Spinal cord (tissue), 10 donors: ENCODE measurements around the gene ITFG1. TPM values are rescaled to one million over a fixed set of nuclear protein-coding genes. Genes with fewer than 3 reads are reported as not detected.
A peak's percentile ranks its signal among the peaks of the same experiment; 100 is the strongest.
"Not testable (repeated sequence)": the region's sequence is repeated elsewhere in the genome, so short reads cannot be mapped to it uniquely, and the experiment has no call there.

ENCODE experiments used
- DNase-seq, 6 donors: peaks; one replicate each; pipeline versions ENCODE4 v3.0.0 to v3.0.0-alpha.2; 2013 to 2015; ENCODE audit warnings: low spot score in 6 of 6, low read depth in 4 of 6
- H3K27ac ChIP-seq: one replicate; pipeline ENCODE4 v1.5.1; 2013; ENCODE audit warnings: low read depth, low read length, control low read depth
- H3K27me3 ChIP-seq: one replicate; pipeline ENCODE4 v1.6.1; 2013; ENCODE audit warnings: low read length; ENCODE audit not compliant: control insufficient read depth, insufficient read depth
- H3K36me3 ChIP-seq: one replicate; pipeline ENCODE4 v1.6.1; 2013; ENCODE audit warnings: low read length; ENCODE audit not compliant: control insufficient read depth, insufficient read depth
- H3K4me1 ChIP-seq: one replicate; pipeline ENCODE4 v1.6.1; 2013; ENCODE audit warnings: low read length; ENCODE audit not compliant: control insufficient read depth, insufficient read depth
- H3K4me3 ChIP-seq: one replicate; pipeline ENCODE4 v1.5.1; 2013; ENCODE audit warnings: low read depth, low read length, control low read depth
- H3K9me3 ChIP-seq: one replicate; pipeline ENCODE4 v1.6.1; 2013; ENCODE audit warnings: low read length; ENCODE audit not compliant: control insufficient read depth, insufficient read depth
- WGBS: methylation state at CpG from one replicate; pipeline ENCODE4 v1.1.5; 2013; ENCODE audit warnings: missing lambda C conversion rate; ENCODE audit not compliant: insufficient coverage; 5-methylcytosine and 5-hydroxymethylcytosine counted together
- polyA plus RNA-seq, 2 donors: library from polyadenylated mRNA; unstranded; fragments of 120-200 nt; gene quantifications; one replicate each; pipeline ENCODE4 v1.2.1, GENCODE V29; 2013; ENCODE audit not compliant: insufficient read length in 2 of 2
- total RNA-seq, 2 donors: library from RNA; depleted of rRNA in 1 of 2; stranded (reverse); fragments of 120-200 nt in 1 of 2; fragments of >200 nt in 1 of 2; gene quantifications; one replicate each; pipeline versions ENCODE4 v1.2.3 to v1.2.4, GENCODE V29; 2013 to 2014
- donor health status: healthy.

The ITFG1 gene
- total and polyA plus RNA-seq, 4 donors, result 96.6 to 180 (median 127) TPM

DNA sequence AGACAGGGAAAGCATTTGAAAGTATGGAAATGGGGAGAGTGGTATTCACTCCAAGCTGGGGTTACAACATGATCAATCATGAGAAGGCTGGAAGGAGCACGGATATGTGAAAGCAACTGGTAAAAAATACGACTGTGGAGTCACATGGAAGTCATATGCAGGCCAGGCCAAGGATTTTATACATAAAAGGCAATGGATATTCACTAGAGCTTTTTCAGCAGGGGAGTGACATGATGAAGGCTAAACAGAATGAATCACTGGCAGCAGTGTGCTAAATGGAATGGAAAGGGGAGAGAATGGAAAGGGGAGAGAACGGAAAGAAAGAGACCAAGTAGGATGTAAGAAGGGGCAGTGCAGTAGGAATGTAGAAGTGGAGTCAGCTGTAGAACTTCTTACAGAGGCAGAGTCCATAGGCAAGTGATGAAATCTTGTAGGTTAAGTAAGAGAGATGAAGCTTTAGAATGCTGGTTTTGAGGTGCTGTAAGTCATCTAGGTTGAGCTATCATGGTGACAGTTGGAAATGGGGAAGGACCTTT is 304.1 kb downstream of the ITFG1 start:
- no peaks in the 10 kb centered on the region for H3K27me3 ChIP-seq
- no peak overlapping the region for H3K4me3 ChIP-seq
- no peak overlapping the region for H3K27ac ChIP-seq
- WGBS, result 73% methylated on average over 2 of the region's 3 CpGs
- DNase-seq, result no peak
- H3K4me1 ChIP-seq, result no peaks in the 10 kb centered on the region
- no peaks in the 10 kb centered on the region for H3K9me3 ChIP-seq
- no peaks in the 10 kb centered on the region for H3K36me3 ChIP-seq

DNA sequence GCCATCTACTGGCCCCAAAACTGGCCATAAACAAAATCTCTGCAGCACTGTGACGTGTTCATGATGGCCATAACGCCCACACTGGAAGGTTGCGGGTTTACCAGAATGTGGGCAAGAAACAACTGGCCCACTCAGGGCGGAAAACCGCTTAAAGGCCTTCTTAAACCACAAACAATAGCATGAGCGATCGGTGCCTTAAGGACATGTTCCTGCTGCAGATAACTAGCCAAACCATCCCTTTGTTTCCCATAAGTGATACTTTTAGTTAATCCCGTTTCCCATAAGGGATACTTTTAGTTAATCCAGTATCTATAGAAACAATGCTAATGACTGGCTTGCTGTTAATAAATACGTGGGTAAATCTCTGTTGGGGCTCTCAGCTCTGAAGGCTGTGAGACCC is 308.4 kb downstream of the ITFG1 start:
- H3K27me3 ChIP-seq, H3K4me1 ChIP-seq, H3K9me3 ChIP-seq, H3K36me3 ChIP-seq, H3K27ac ChIP-seq, DNase-seq, H3K4me3 ChIP-seq: not testable (repeated sequence)
- 98% methylated on average over 7 of the region's 9 CpGs for WGBS

DNA sequence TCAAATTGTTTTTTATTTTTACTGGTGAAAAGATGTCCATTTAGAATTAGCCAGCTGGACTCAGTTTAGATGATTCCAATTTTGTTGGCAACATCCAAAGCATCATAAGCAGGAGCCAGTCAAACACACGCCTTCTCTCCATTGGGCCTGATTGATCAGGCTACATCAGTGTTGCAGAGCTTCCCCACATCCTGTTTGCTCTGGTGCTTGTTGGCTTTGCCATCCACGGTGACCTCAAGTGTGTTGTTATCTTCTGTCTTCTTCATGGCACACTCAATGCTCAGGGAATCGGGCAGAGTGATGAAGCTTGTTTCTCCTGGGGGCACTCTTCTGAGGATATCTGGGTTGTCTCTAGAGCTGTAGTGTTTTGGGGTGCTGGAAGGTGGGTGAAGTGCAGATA is 310.8 kb downstream of the ITFG1 start:
- H3K4me1 ChIP-seq, result no peaks in the 10 kb centered on the region
- 94% methylated on average over 3 of the region's 3 CpGs for WGBS
- no peak overlapping the region for H3K4me3 ChIP-seq
- no peaks in the 10 kb centered on the region for H3K9me3 ChIP-seq
- H3K36me3 ChIP-seq, result no peaks in the 10 kb centered on the region
- no peak for DNase-seq
- H3K27ac ChIP-seq, result no peak overlapping the region
- no peaks in the 10 kb centered on the region for H3K27me3 ChIP-seq

DNA sequence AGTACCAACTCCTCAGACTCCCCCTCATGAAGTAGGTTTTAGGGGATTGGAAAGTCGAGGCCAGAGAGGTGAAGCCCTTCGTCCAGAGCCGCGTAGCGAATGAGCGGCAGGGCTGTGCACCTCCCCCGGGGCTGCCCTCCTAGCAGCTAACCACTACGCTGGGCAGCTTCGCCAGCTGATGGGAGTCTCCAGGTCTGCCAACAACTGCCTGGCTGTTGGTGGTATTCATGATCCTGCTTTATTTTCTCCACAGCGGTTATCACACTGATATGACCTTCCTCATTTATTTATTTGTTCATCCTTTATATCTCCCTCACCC is 316.3 kb downstream of the ITFG1 start:
- H3K9me3 ChIP-seq, result no peaks in the 10 kb centered on the region
- no peaks in the 10 kb centered on the region for H3K36me3 ChIP-seq
- H3K27me3 ChIP-seq, result no peaks in the 10 kb centered on the region
- peak overlapping the region; percentile 32 for H3K4me3 ChIP-seq
- 11% methylated on average over 9 of the region's 10 CpGs for WGBS
- H3K4me1 ChIP-seq, result peaks cover 5% of the 10 kb centered on the region
- H3K27ac ChIP-seq, result no peak overlapping the region
- DNase-seq, result peak in 1 of 6 donors; percentile 6

DNA sequence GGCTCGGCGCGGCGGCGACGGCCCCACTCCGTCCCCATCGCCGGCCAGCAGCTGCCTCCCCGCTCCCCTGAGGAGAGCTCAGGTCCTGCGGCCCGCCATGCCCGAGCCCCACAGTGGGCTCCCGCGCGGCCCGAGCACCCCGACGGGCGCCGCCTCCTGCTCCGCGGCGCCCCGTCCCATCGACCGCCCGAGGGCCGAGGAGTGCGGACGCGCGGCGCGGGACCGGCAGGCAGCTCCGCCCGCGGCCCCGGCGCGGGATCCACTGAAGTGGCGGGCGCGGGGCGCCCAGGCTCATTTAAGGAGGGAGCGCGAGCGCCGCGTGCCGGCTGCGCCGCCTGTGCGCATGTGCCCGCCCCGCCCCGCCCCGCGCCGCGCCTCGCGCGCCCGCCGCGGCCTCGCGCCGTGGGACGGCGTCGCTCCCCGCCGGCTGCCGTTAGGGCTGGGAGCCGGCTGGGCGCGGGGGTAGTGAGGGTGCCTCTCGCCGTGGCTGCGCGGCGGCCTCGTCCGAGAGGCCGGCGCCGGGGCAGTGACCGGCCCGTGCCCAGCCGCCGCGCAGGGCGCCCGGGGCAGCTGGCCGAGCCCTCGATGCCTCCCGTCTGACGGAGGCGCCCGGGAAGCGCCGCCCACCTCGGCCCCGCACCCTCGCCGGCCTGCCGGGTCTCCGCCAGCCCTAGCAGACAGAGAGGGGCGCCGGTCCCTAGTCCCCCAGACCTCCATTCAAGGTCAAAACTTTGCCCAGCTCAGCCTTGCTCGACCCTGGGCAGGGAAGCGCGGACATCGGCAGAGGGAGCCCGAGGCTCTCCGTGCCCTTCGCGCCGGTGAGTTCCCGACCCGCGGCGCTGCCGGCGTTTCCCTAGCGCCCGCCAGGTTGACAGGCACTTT is 316.9 kb downstream of the ITFG1 start, which contains the start of gene NETO2:
NETO2 (minus strand) TSS at position 269 of the 882 bp plus-strand sequence. CDS start 333 bp downstream, outside the sequence.
- Histone ChIP-seq H3K36me3 (no peaks in the 10 kb centered on the region), H3K4me3 (peak within 1 kb of the TSS; percentile 48), H3K27ac (no peak within 1 kb of the TSS), H3K4me1 (peaks cover 5% of the 10 kb centered on the region), H3K27me3 (no peaks in the 10 kb centered on the region), H3K9me3 (no peaks in the 10 kb centered on the region)
- WGBS, result under 1% methylated on average over 122 of the region's 130 CpGs
- DNase-seq, result peak in 5 of 6 donors; percentile 30 to 89 (median 39)

DNA sequence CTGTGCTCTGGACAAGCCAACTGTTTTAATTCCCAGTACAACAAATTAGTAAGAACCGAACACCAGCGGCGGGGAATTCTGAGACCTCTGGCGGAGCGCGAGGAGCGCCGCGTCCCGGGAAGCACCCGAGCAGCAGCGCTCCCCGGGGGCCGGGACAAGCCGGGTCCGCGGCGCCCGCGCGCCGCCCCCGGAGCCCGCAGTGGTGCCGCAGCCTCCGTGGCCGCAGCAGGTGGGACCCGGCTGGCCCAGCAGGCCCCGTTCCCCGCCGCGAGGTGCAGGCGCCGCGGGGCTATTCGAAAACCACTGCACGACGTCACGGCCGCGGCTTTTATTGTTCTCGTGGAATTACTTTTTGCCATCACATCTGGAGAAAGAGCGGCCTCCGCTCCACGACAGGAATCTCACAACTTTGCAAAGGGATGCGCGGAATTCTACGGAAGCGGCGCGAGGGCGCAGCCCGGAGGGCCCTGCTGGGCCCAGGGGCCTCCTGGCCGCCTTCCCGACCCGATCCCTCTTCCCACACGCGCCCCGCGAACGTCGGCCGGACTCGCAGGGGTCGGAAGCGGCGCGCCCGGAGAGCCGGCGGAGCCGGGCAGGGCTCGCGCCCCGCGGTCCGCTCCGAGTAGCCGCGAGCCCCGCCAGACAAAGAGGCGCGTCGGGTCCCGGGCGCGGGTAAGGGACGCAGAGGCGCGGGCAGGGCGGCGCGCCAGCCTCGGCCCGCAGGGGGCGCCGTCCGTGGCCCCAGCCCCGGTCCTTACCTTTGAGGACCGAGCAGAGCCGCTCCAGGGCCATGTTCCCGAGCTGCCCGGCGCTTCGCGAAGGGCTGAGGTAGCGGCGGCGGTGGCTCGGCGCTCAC is 317.8 kb downstream of the ITFG1 start:
- Histone ChIP-seq H3K36me3 (no peaks in the 10 kb centered on the region), H3K27ac (no peak overlapping the region), H3K9me3 (no peaks in the 10 kb centered on the region), H3K4me3 (peak overlapping the region; percentile 48), H3K27me3 (no peaks in the 10 kb centered on the region), H3K4me1 (peaks cover 5% of the 10 kb centered on the region)
- under 1% methylated on average over 111 of the region's 111 CpGs for WGBS
- peak in 5 of 6 donors; percentile 36 to 87 (median 46) for DNase-seq

DNA sequence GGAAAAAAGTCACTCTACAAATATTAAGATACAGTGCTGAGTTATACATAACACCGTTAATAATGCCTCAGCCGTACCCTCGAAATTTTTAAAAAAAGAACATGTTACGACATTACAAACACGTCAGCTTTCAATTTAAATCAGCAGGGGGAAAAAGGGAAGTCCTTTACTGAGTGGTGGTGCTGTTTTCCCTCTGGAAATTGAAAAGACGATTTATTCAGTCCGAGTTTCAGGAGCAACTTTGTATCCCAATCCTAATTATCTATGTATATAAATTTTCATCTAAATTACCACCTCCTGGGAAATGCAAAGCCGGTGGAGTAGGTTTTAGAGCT is 318.4 kb downstream of the ITFG1 start:
- Histone ChIP-seq H3K4me3 (peak overlapping the region; percentile 48), H3K36me3 (no peaks in the 10 kb centered on the region), H3K27ac (no peak overlapping the region), H3K9me3 (no peaks in the 10 kb centered on the region), H3K27me3 (no peaks in the 10 kb centered on the region), H3K4me1 (peaks cover 5% of the 10 kb centered on the region)
- WGBS, result no CpG with 5 or more reads among the region's 8 CpGs
- DNase-seq, result peak in 4 of 6 donors; percentile 7 to 66 (median 20)

DNA sequence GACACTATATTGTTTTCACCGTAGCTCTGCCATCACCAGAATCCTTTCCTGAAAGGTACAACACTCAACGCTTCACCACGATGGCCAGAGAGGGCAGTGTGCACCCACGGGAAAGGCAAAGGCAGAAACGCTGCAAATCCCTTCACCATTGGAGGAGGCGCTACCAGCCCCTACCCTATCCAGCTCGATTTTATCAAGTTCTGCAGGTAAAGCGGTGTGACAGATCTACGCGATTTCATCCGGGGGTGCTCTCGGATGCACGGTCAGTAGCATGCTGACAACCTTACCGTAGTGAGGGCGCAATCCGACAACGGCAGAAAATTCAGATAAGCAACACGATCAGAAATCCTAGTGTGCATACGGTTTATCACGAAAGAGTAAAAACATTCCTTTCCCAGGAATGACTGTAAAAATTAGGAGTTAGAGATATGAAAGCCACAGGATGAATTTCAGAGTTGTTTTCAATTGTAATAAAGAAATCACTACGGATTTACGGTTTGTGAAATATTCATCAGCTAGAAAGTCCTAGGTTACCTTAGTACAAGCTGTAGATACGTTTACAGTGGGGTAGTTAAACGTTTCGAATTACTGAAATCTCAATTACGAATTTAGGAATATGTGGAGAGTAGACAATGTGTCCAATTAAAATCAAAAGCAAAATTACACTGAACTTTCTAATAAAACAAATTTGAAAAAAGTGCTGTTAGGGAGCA is 318.9 kb downstream of the ITFG1 start:
- Histone ChIP-seq H3K4me3 (peak overlapping the region; percentile 48), H3K4me1 (peaks cover 5% of the 10 kb centered on the region), H3K36me3 (no peaks in the 10 kb centered on the region), H3K9me3 (no peaks in the 10 kb centered on the region), H3K27me3 (no peaks in the 10 kb centered on the region), H3K27ac (no peak overlapping the region)
- 0% methylated on average over 17 of the region's 26 CpGs for WGBS
- peak; percentile 76 to 98 (median 86) for DNase-seq

DNA sequence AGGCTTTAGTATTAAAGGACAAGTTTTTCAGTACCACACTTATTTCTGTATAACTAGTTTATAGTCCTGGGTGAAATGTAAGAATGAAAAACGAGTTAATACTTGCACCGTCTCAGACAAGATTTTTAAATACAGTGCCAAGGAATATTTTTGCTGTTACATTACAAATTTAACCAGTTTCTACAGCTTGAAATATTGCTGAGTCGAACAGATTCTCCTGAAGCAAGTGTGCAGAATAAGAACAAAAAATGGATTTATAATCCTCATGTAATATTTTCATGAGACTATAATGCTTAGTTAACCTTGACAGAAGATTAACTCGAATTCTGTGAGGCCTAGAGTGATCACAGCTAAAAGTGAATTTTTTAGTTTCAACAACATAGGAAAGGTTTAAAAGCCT is 320.2 kb downstream of the ITFG1 start:
- Histone ChIP-seq H3K27ac (no peak overlapping the region), H3K4me3 (no peak overlapping the region), H3K27me3 (no peaks in the 10 kb centered on the region), H3K4me1 (peaks cover 5% of the 10 kb centered on the region), H3K36me3 (no peaks in the 10 kb centered on the region), H3K9me3 (no peaks in the 10 kb centered on the region)
- no CpG with 5 or more reads among the region's 4 CpGs for WGBS
- no peak for DNase-seq
